Measurements from ENCODE around the gene CNBP. TPM values are rescaled to one million over a fixed set of nuclear protein-coding genes. Genes with fewer than 3 reads are reported as not detected.

The CNBP gene
- 358 TPM for polyA plus RNA-seq (2013)

DNA sequence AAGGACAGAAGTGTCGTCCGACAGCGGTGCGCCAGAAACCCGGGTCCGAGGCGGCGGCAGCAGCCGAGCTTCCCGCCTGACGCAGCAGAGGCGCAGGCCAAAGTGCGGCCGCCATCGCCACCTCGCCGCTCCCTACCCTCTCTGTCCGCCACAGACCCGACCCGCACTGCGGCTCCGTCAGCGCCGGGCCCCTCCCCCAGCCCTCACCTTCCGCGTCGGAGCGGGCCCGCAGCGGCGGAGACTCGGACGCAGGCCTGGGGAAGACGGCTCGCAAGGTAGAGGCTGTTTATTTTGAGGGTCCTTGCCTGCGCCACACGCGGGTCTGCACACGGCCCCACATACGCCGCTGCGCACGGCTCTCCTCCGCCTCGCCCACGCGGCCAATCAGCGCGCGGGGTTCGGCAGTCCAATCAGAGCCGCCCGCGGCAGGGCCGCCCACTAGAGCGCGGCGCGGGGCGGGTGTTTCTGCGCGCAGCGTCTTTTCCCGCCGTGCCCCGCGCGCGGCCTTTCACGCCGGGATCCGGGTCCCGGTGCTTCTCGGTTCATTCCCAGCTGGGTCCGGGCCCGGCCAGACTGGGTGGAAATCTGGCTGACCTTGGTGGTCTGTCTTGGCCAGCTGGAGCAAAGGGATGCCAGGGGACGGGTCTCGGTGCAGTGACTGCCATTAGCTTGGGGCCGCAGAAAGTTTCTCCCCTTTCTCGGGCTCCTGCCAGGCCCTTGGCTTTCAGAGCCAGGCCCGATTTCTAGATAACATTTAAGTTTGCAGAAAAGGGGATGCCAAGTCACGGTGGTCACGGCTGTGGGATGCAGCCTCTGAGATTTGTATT is at the start of gene CNBP:
TSS of gene CNBP (minus strand) at position 328 of the 827 bp plus-strand sequence. CDS start 12,139 bp downstream, outside the sequence.
- H3K27ac ChIP-seq (ENCODE audit: insufficient read depth in 1 of 2, low read depth in 1 of 2, low read length in 2 of 2, poor library complexity in 1 of 2, severe bottlenecking in 2 of 2), result peak within 1 kb of the TSS; percentile 96 to 98
- ChIA-PET CTCF (interaction anchor here (0.9 to 3.4 kb wide), 5 partner anchors 12 to 62 kb away, joined by 3 to 30 read pairs (median 4); no protein-coding TSS in a partner anchor), POLR2A (interaction anchor here (0.7 to 2.1 kb wide), 3 partner anchors 22 to 62 kb away, joined by 4 to 12 read pairs (median 4); partner anchors contain the start of genes ISY1 and RAB43)
- H3K9me3 ChIP-seq (ENCODE audit: control extremely low read depth in 1 of 5, control insufficient read depth in 4 of 5, insufficient read depth in 2 of 5, low read depth in 1 of 5, low read length in 4 of 5), result no peaks in the 10 kb centered on the region
- peaks cover 0 to 16% (median 6%) of the 10 kb centered on the region in 4 experiments for H3K36me3 ChIP-seq (ENCODE audit: control insufficient read depth in 4 of 4, insufficient read depth in 4 of 4, low read length in 3 of 4)
- no peaks in the 10 kb centered on the region for H3K27me3 ChIP-seq (replicated peaks in 2 of 5; ENCODE audit: control insufficient read depth in 4 of 5, insufficient read depth in 5 of 5, low read length in 4 of 5)
- DNase-seq, result peak; percentile 95 to 98 (median 97)
- peaks cover 25 to 47% (median 40%) of the 10 kb centered on the region in 4 experiments for H3K4me1 ChIP-seq (ENCODE audit: control extremely low read depth in 1 of 4, control insufficient read depth in 4 of 4, insufficient read depth in 4 of 4, low read length in 3 of 4)
- peak within 1 kb of the TSS; percentile 69 to 98 (median 93) for H3K4me3 ChIP-seq (ENCODE audit: control insufficient read depth in 1 of 7, extremely low read depth in 1 of 7, insufficient read depth in 4 of 7, low read depth in 2 of 7, low read length in 6 of 7)
- WGBS (ENCODE audit: insufficient coverage), result under 1% methylated on average over 62 of the region's 83 CpGs

DNA sequence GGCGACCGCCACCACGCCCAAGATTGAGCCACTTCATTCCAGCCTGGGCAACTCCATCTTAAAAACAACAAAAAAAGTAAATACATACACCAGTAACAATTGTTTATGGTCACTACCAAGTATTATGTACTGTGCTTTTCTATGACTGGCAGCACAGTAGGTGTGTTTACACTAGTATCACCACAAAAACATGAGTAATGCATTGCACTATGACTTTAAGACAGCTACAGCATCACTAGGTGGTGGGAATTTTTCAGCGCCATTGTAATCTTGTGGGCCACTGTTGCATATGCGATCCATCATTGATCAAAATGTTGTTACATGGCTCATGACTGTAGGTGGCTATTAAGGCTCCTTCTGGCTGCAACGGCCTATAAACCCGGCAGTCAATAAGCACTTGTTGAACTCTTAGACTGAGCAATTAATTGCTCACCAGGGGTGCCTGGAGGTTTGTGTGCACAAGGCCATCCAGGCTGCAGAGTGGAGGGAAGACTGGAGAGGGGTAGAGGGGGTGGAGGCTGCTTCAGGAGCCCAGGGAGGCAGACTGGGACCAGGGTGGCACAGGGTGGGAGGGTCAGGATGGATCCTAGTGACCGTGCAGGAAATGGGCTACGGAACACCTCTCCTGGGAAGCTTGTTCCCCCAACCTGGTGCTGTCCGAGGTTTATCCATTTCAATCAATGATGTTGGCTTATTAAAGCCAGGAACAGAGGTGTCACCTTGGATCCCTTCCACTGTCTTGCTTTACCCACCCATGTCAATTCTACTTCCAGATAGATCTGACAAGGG is 47.8 kb upstream of the CNBP start:
- Histone ChIP-seq H3K9me3 (ENCODE audit: control extremely low read depth in 1 of 5, control insufficient read depth in 4 of 5, insufficient read depth in 2 of 5, low read depth in 1 of 5, low read length in 4 of 5) (no peaks in the 10 kb centered on the region), H3K4me1 (ENCODE audit: control extremely low read depth in 1 of 4, control insufficient read depth in 4 of 4, insufficient read depth in 4 of 4, low read length in 3 of 4) (peaks cover 19 to 75% (median 49%) of the 10 kb centered on the region in 4 experiments), H3K27me3 (replicated peaks in 2 of 5; ENCODE audit: control insufficient read depth in 4 of 5, insufficient read depth in 5 of 5, low read length in 4 of 5) (no peaks in the 10 kb centered on the region), H3K4me3 (ENCODE audit: control insufficient read depth in 1 of 7, extremely low read depth in 1 of 7, insufficient read depth in 4 of 7, low read depth in 2 of 7, low read length in 6 of 7) (peak overlapping the region in 2 of 7 experiments; percentile 30 to 41), H3K36me3 (ENCODE audit: control insufficient read depth in 4 of 4, insufficient read depth in 4 of 4, low read length in 3 of 4) (no peaks in the 10 kb centered on the region), H3K27ac (ENCODE audit: insufficient read depth in 1 of 2, low read depth in 1 of 2, low read length in 2 of 2, poor library complexity in 1 of 2, severe bottlenecking in 2 of 2) (no peak overlapping the region)
- POLR2A ChIA-PET, result no interaction called here
- WGBS (ENCODE audit: insufficient coverage), result 95% methylated on average over 8 of the region's 10 CpGs
- CTCF ChIA-PET, result interaction anchor here (0.5 to 6.2 kb wide), 8 partner anchors 14 to 261 kb away, joined by 3 to 57 read pairs (median 4); no protein-coding TSS in a partner anchor
- no peak for DNase-seq

DNA sequence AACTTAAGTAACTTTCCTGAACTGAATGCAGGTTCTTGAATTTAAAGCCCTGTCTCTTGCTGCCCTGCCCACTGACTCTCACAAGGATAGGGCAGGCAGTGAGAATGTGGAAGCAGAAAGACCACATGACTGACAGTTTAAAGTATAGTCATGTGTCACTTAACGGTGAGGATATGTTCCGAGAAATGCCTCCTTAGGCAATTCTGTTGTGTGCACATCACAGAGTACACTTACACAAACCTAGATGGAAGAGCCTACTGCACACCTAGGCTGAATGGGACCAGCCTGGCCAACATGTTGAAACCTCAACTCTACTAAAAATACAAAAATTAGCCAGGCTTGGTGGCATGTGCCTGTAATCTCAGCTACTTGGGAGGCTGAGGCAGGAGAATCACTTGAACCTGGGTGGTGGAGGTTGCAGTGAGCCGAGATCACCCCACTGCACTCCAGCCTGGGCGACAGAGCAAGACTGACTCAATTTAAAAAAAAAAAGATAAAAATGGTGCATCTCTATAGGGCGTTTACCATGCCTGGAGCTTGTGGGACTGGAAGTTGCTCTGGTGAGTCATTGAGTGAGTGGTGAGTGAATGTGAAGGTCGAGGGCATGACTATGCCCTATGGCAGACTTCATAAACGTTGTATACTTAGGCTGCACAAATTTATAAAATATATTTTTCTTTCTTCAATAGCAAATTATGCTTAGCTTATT is 46.8 kb upstream of the CNBP start:
- H3K4me3 ChIP-seq (ENCODE audit: control insufficient read depth in 1 of 7, extremely low read depth in 1 of 7, insufficient read depth in 4 of 7, low read depth in 2 of 7, low read length in 6 of 7), result peak overlapping the region in 4 of 7 experiments; percentile 3 to 25 (median 18)
- ChIA-PET CTCF (interaction anchor here (0.5 to 3.8 kb wide), 8 partner anchors 9 to 260 kb away, joined by 3 to 27 read pairs (median 4); partner anchors contain the start of gene CNBP), POLR2A (interaction anchor here (0.6 to 0.9 kb wide), 3 partner anchors 31 to 100 kb away, joined by 3 to 6 read pairs (median 3); no protein-coding TSS in a partner anchor)
- no peaks in the 10 kb centered on the region for H3K36me3 ChIP-seq (ENCODE audit: control insufficient read depth in 4 of 4, insufficient read depth in 4 of 4, low read length in 3 of 4)
- 89% methylated on average over 3 of the region's 7 CpGs for WGBS (ENCODE audit: insufficient coverage)
- no peaks in the 10 kb centered on the region for H3K9me3 ChIP-seq (ENCODE audit: control extremely low read depth in 1 of 5, control insufficient read depth in 4 of 5, insufficient read depth in 2 of 5, low read depth in 1 of 5, low read length in 4 of 5)
- H3K27me3 ChIP-seq (replicated peaks in 2 of 5; ENCODE audit: control insufficient read depth in 4 of 5, insufficient read depth in 5 of 5, low read length in 4 of 5), result no peaks in the 10 kb centered on the region
- H3K27ac ChIP-seq (ENCODE audit: insufficient read depth in 1 of 2, low read depth in 1 of 2, low read length in 2 of 2, poor library complexity in 1 of 2, severe bottlenecking in 2 of 2), result peak overlapping the region in 1 of 2 experiments; percentile 49
- H3K4me1 ChIP-seq (ENCODE audit: control extremely low read depth in 1 of 4, control insufficient read depth in 4 of 4, insufficient read depth in 4 of 4, low read length in 3 of 4), result peaks cover 22 to 84% (median 55%) of the 10 kb centered on the region in 4 experiments
- DNase-seq, result peak; percentile 43 to 90 (median 84)

DNA sequence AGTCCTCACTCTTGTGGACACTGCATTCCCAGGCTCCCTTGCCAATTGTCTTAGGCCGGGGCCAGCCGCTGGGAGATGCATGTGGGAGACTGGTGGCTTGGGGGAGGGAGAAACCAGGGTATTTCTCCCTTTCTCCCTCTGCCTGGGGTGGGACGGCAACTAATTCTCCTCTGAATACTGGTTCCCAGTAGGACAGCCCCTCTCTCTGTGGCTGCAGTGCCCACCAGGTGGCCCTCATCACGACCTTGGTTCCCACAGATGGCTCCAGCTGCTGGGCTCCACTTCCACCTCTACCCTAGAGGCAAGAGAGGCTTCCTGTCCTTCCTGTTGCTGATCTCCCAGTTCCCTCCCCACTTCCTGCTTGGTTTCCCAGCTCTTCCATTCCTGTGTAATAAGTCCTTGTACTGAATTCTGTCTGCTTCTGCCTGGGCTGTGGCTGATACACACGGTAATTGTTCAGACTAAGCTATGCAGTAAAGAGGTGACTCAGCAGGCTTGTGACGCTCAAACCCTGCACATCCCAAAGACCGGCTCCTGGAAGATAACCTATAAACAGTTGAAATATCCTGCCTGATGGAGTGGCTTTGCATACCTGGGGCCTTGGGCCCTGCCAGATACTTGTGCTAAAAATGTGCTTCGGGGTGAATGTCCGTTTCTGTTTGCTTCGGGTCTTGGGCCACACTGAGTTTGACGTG is 45.3 kb upstream of the CNBP start:
- DNase-seq, result peak in 2 of 3 donors; percentile 43 to 64
- no peak overlapping the region for H3K4me3 ChIP-seq (ENCODE audit: control insufficient read depth in 1 of 7, extremely low read depth in 1 of 7, insufficient read depth in 4 of 7, low read depth in 2 of 7, low read length in 6 of 7)
- H3K9me3 ChIP-seq (ENCODE audit: control extremely low read depth in 1 of 5, control insufficient read depth in 4 of 5, insufficient read depth in 2 of 5, low read depth in 1 of 5, low read length in 4 of 5), result no peaks in the 10 kb centered on the region
- peaks cover 23 to 85% (median 55%) of the 10 kb centered on the region in 4 experiments for H3K4me1 ChIP-seq (ENCODE audit: control extremely low read depth in 1 of 4, control insufficient read depth in 4 of 4, insufficient read depth in 4 of 4, low read length in 3 of 4)
- H3K27me3 ChIP-seq (replicated peaks in 2 of 5; ENCODE audit: control insufficient read depth in 4 of 5, insufficient read depth in 5 of 5, low read length in 4 of 5), result no peaks in the 10 kb centered on the region
- no peak overlapping the region for H3K27ac ChIP-seq (ENCODE audit: insufficient read depth in 1 of 2, low read depth in 1 of 2, low read length in 2 of 2, poor library complexity in 1 of 2, severe bottlenecking in 2 of 2)
- H3K36me3 ChIP-seq (ENCODE audit: control insufficient read depth in 4 of 4, insufficient read depth in 4 of 4, low read length in 3 of 4), result no peaks in the 10 kb centered on the region
- 43% methylated on average over 8 of the region's 11 CpGs for WGBS (ENCODE audit: insufficient coverage)
- CTCF ChIA-PET, result interaction anchor here (1.1 to 3.8 kb wide), 5 partner anchors 10 to 45 kb away, joined by 3 to 27 read pairs (median 4); partner anchors contain the start of gene CNBP
- POLR2A ChIA-PET, result no interaction called here

DNA sequence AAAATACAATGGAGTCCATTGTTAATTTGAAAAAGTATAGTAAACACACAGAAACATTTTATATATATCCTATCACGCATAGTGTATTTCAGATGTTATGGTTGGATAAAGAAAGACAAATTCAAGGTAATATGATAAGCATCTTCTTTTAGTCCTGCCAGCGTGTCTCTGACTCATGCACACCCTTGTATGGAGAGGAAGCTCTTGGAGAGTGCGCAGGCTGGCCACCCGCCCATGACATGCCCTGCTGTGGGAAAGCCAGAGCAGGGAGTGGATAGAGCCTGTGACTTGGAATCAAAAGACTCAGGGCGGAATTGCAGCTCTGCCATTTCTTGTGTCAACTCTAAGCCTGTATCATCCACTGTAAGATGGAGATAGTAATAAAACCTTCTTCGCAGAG is 42.7 kb upstream of the CNBP start:
- no peaks in the 10 kb centered on the region for H3K27me3 ChIP-seq (replicated peaks in 2 of 5; ENCODE audit: control insufficient read depth in 4 of 5, insufficient read depth in 5 of 5, low read length in 4 of 5)
- peak in 1 of 3 donors; percentile 47 for DNase-seq
- ChIA-PET POLR2A (no interaction called here), CTCF (interaction anchor here (1.2 to 3.8 kb wide), 5 partner anchors 10 to 64 kb away, joined by 3 to 23 read pairs (median 5); no protein-coding TSS in a partner anchor)
- H3K4me3 ChIP-seq (ENCODE audit: control insufficient read depth in 1 of 7, extremely low read depth in 1 of 7, insufficient read depth in 4 of 7, low read depth in 2 of 7, low read length in 6 of 7), result no peak overlapping the region
- no peaks in the 10 kb centered on the region for H3K9me3 ChIP-seq (ENCODE audit: control extremely low read depth in 1 of 5, control insufficient read depth in 4 of 5, insufficient read depth in 2 of 5, low read depth in 1 of 5, low read length in 4 of 5)
- WGBS (ENCODE audit: insufficient coverage), result 80% methylated on average over 5 of the region's 6 CpGs
- H3K4me1 ChIP-seq (ENCODE audit: control extremely low read depth in 1 of 4, control insufficient read depth in 4 of 4, insufficient read depth in 4 of 4, low read length in 3 of 4), result peaks cover 23 to 68% (median 46%) of the 10 kb centered on the region in 4 experiments
- no peaks in the 10 kb centered on the region for H3K36me3 ChIP-seq (ENCODE audit: control insufficient read depth in 4 of 4, insufficient read depth in 4 of 4, low read length in 3 of 4)
- H3K27ac ChIP-seq (ENCODE audit: insufficient read depth in 1 of 2, low read depth in 1 of 2, low read length in 2 of 2, poor library complexity in 1 of 2, severe bottlenecking in 2 of 2), result no peak overlapping the region

DNA sequence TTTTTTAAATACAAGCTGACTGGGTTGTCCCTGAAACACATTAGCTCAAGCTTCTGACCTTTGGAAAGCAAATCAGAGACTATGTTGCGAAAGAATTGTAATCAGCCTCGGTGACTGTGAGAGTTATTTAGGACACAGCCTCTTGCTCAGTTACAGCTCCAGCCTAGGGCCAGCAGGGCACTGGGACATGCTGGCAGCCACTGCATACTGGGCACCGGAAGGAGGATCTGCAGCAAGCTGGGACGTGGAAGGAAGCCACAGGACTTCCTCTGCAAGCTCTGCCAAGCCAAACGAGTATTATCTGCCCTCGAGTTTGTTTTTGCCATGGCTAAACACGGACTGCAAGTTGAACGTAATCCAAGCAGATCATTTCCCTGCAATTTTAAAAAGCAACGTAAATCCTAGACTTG is 41.3 kb upstream of the CNBP start:
- peak overlapping the region; percentile 2 to 36 for H3K27ac ChIP-seq (ENCODE audit: insufficient read depth in 1 of 2, low read depth in 1 of 2, low read length in 2 of 2, poor library complexity in 1 of 2, severe bottlenecking in 2 of 2)
- H3K4me3 ChIP-seq (ENCODE audit: control insufficient read depth in 1 of 7, extremely low read depth in 1 of 7, insufficient read depth in 4 of 7, low read depth in 2 of 7, low read length in 6 of 7), result peak overlapping the region in 6 of 7 experiments; percentile 33 to 76 (median 50)
- H3K4me1 ChIP-seq (ENCODE audit: control extremely low read depth in 1 of 4, control insufficient read depth in 4 of 4, insufficient read depth in 4 of 4, low read length in 3 of 4), result peaks cover 23 to 56% (median 39%) of the 10 kb centered on the region in 4 experiments
- 2% methylated on average over 6 of the region's 9 CpGs for WGBS (ENCODE audit: insufficient coverage)
- no peaks in the 10 kb centered on the region for H3K9me3 ChIP-seq (ENCODE audit: control extremely low read depth in 1 of 5, control insufficient read depth in 4 of 5, insufficient read depth in 2 of 5, low read depth in 1 of 5, low read length in 4 of 5)
- ChIA-PET POLR2A (interaction anchor here (0.6 kb wide), 1 partner anchor 25 kb away, joined by 4 read pairs; the partner anchor contains the start of gene COPG1), CTCF (interaction anchor here (1.0 to 3.8 kb wide), 12 partner anchors 9 to 63 kb away, joined by 3 to 23 read pairs (median 4); no protein-coding TSS in a partner anchor)
- DNase-seq, result peak in 1 of 3 donors; percentile 47
- no peaks in the 10 kb centered on the region for H3K27me3 ChIP-seq (replicated peaks in 2 of 5; ENCODE audit: control insufficient read depth in 4 of 5, insufficient read depth in 5 of 5, low read length in 4 of 5)
- no peaks in the 10 kb centered on the region for H3K36me3 ChIP-seq (ENCODE audit: control insufficient read depth in 4 of 4, insufficient read depth in 4 of 4, low read length in 3 of 4)

Measured in common myeloid progenitor, CD34-positive (primary cell).